ENCODE data around the gene A3GALT2.

DNA sequence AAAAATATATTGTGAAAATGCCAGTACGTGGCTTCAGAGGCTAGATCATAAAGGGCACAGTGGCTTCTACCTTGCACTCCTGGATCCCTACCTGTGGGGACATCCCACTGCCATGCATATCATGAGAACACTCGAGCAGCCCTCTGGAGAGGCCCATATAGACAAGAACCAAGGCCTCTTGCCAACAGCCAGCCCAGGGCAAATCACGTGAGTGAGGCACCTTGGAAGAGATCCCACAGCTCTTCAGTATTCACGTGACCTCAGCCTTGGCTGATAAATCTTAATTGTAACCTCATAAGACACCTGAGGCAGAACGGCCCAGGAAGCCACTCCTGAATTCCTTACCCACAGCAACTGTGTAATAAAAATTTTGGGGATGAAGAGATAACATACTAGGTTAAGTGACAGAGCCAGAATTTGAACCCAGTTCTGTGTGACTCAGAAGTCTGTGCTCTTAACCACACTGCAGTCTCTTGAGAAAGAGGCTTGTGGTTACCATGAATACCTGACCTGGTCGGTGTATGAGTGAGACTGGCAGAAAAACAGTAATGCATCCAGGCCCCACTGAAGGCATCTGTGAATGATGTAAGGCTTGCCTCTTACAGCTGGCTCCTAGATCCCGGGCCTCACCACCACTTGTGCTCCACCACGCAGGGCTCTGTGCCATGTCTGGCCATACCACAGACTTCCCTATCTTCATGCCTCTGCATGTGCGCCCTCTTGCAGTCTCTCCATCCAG is 6.9 kb upstream of the A3GALT2 start:
- TF ChIP-seq POLR2A (IDR thresholded peaks at IDR 0.05) = no peak
- TF ChIP-seq, protein P1, sequence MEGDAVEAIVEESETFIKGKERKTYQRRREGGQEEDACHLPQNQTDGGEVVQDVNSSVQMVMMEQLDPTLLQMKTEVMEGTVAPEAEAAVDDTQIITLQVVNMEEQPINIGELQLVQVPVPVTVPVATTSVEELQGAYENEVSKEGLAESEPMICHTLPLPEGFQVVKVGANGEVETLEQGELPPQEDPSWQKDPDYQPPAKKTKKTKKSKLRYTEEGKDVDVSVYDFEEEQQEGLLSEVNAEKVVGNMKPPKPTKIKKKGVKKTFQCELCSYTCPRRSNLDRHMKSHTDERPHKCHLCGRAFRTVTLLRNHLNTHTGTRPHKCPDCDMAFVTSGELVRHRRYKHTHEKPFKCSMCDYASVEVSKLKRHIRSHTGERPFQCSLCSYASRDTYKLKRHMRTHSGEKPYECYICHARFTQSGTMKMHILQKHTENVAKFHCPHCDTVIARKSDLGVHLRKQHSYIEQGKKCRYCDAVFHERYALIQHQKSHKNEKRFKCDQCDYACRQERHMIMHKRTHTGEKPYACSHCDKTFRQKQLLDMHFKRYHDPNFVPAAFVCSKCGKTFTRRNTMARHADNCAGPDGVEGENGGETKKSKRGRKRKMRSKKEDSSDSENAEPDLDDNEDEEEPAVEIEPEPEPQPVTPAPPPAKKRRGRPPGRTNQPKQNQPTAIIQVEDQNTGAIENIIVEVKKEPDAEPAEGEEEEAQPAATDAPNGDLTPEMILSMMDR (IDR thresholded peaks at IDR 0.05) = peak in 1 of 6 experiments; percentile 7

All from thyroid gland (tissue), 4 donors.